Vagina (tissue), 2 donors: ENCODE measurements around the gene MXD4.

ENCODE experiments used
- POLR2AphosphoS5 ChIP-seq, 2 donors: sonication (generic); formaldehyde crosslinking; IDR thresholded peaks; one replicate each; pipeline ENCODE4 v1.9.0; 2017; ENCODE audit warnings: antibody characterized with exemption in 2 of 2, mild to moderate bottlenecking in 2 of 2, low read depth in 1 of 2; ENCODE audit not compliant: insufficient read depth in 1 of 2
- TF ChIP-seq, protein P1 (sequence below), 3 experiments: fragments of 450-650 bp in 2 of 3; fragments of 200-600 bp in 1 of 3; sonication (generic) in 1 of 3; IDR thresholded peaks; one replicate each; pipeline ENCODE4 v1.5.1; 2017 to 2019; ENCODE audit warnings: antibody characterized with exemption in 3 of 3, mild to moderate bottlenecking in 2 of 3, moderate library complexity in 2 of 3

- TF ChIP-seq, protein P1, sequence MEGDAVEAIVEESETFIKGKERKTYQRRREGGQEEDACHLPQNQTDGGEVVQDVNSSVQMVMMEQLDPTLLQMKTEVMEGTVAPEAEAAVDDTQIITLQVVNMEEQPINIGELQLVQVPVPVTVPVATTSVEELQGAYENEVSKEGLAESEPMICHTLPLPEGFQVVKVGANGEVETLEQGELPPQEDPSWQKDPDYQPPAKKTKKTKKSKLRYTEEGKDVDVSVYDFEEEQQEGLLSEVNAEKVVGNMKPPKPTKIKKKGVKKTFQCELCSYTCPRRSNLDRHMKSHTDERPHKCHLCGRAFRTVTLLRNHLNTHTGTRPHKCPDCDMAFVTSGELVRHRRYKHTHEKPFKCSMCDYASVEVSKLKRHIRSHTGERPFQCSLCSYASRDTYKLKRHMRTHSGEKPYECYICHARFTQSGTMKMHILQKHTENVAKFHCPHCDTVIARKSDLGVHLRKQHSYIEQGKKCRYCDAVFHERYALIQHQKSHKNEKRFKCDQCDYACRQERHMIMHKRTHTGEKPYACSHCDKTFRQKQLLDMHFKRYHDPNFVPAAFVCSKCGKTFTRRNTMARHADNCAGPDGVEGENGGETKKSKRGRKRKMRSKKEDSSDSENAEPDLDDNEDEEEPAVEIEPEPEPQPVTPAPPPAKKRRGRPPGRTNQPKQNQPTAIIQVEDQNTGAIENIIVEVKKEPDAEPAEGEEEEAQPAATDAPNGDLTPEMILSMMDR (IDR thresholded peaks at IDR 0.05): no peak
- TF ChIP-seq POLR2AphosphoS5 (IDR thresholded peaks at IDR 0.05; ENCODE audit: insufficient read depth in 1 of 2, low read depth in 1 of 2): no peak
These were observed 41.9 kb upstream of the MXD4 start for GRCh38 chr4:2303686-2304320.
